Measurements from ENCODE around the gene SNX25.

GRCh38 chr4:185190306-185190856, 19.0 kb upstream of the SNX25 start:
- TF ChIP-seq POLR2AphosphoS5 (IDR thresholded peaks at IDR 0.05; ENCODE audit: low read depth, low read length), result no peak
- TF ChIP-seq, protein P1, sequence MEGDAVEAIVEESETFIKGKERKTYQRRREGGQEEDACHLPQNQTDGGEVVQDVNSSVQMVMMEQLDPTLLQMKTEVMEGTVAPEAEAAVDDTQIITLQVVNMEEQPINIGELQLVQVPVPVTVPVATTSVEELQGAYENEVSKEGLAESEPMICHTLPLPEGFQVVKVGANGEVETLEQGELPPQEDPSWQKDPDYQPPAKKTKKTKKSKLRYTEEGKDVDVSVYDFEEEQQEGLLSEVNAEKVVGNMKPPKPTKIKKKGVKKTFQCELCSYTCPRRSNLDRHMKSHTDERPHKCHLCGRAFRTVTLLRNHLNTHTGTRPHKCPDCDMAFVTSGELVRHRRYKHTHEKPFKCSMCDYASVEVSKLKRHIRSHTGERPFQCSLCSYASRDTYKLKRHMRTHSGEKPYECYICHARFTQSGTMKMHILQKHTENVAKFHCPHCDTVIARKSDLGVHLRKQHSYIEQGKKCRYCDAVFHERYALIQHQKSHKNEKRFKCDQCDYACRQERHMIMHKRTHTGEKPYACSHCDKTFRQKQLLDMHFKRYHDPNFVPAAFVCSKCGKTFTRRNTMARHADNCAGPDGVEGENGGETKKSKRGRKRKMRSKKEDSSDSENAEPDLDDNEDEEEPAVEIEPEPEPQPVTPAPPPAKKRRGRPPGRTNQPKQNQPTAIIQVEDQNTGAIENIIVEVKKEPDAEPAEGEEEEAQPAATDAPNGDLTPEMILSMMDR (IDR thresholded peaks at IDR 0.05), result no peak
- TF ChIP-seq TCF7L2 (IDR thresholded peaks at IDR 0.05; ENCODE audit: low read depth, low read length), result no peak
